ENCODE results near the gene FAM53A. TPM values are rescaled to one million over a fixed set of nuclear protein-coding genes. Genes with fewer than 3 reads are reported as not detected.

Gene FAM53A
- polyA plus RNA-seq, 1 experiment, result 1.1 TPM

GRCh38 chr4:1728061-1728980, 44.2 kb upstream of the FAM53A start:
- Histone ChIP-seq H3K4me3 (ENCODE audit: low read depth, low read length) (no peak overlapping the region), H3K27ac (ENCODE audit: low read depth, low read length) (peak overlapping the region; percentile 21), H3K27me3 (ENCODE audit: control insufficient read depth, insufficient read depth, low read length) (no peaks in the 10 kb centered on the region), H3K9me3 (ENCODE audit: control insufficient read depth, insufficient read depth, low read length) (no peaks in the 10 kb centered on the region; the same call in 1 of the 2 replicates)
- ChIA-PET POLR2A (interaction anchor here (0.9 to 1.7 kb wide), 2 partner anchors 14 to 35 kb away, joined by 3 to 4 read pairs; no protein-coding TSS in a partner anchor), CTCF (interaction anchor here (1.7 to 8.0 kb wide), 3 partner anchors 19 to 172 kb away, joined by 4 to 94 read pairs (median 10); no protein-coding TSS in a partner anchor)
- no peak for DNase-seq (ENCODE audit: low read depth, low spot score)
- no peak for TF ChIP-seq CTCF (IDR thresholded peaks at IDR 0.05; ENCODE audit: low read depth, low read length)

GRCh38 chr4:1727117-1728031, 43.3 kb upstream of the FAM53A start:
- peak overlapping the region; percentile 39 for H3K27ac ChIP-seq (ENCODE audit: low read depth, low read length)
- DNase-seq (ENCODE audit: low read depth, low spot score), result no peak
- no peak for TF ChIP-seq CTCF (IDR thresholded peaks at IDR 0.05; ENCODE audit: low read depth, low read length)
- ChIA-PET CTCF (interaction anchor here (0.7 to 8.0 kb wide), 12 partner anchors 9 to 372 kb away, joined by 3 to 94 read pairs (median 4); no protein-coding TSS in a partner anchor), POLR2A (interaction anchor here (0.7 to 1.7 kb wide), 3 partner anchors 15 to 91 kb away, joined by 4 to 5 read pairs (median 4); partner anchors contain the start of gene SLBP)
- no peaks in the 10 kb centered on the region; the same call in 1 of the 2 replicates for H3K9me3 ChIP-seq (ENCODE audit: control insufficient read depth, insufficient read depth, low read length)
- H3K27me3 ChIP-seq (ENCODE audit: control insufficient read depth, insufficient read depth, low read length), result no peaks in the 10 kb centered on the region
- no peak overlapping the region for H3K4me3 ChIP-seq (ENCODE audit: low read depth, low read length)

- POLR2A ChIA-PET, result interaction anchor here (0.7 kb wide), 1 partner anchor 92 kb away, joined by 5 read pairs; no protein-coding TSS in a partner anchor
- no peaks in the 10 kb centered on the region for H3K27me3 ChIP-seq (ENCODE audit: control insufficient read depth, insufficient read depth, low read length)
- TF ChIP-seq CTCF (IDR thresholded peaks at IDR 0.05; ENCODE audit: low read depth, low read length), result peak; percentile 98
- H3K9me3 ChIP-seq (ENCODE audit: control insufficient read depth, insufficient read depth, low read length), result no peaks in the 10 kb centered on the region; the same call in 1 of the 2 replicates
- CTCF ChIA-PET, result interaction anchor here (0.6 to 8.0 kb wide), 24 partner anchors 8 to 371 kb away, joined by 3 to 94 read pairs (median 4); no protein-coding TSS in a partner anchor
- H3K4me3 ChIP-seq (ENCODE audit: low read depth, low read length), result no peak overlapping the region
- peak; percentile 43 for DNase-seq (ENCODE audit: low read depth, low spot score)
- H3K27ac ChIP-seq (ENCODE audit: low read depth, low read length), result peak overlapping the region; percentile 11
Observed at GRCh38 chr4:1726146-1726934, 42.2 kb upstream of the FAM53A start.

- TF ChIP-seq CTCF (IDR thresholded peaks at IDR 0.05; ENCODE audit: low read depth, low read length), result no peak
- H3K9me3 ChIP-seq (ENCODE audit: control insufficient read depth, insufficient read depth, low read length), result no peaks in the 10 kb centered on the region; the same call in 1 of the 2 replicates
- DNase-seq (ENCODE audit: low read depth, low spot score), result no peak
- ChIA-PET POLR2A (no interaction called here), CTCF (interaction anchor here (1.2 to 8.0 kb wide), 6 partner anchors 11 to 370 kb away, joined by 3 to 94 read pairs (median 4); no protein-coding TSS in a partner anchor)
- H3K27ac ChIP-seq (ENCODE audit: low read depth, low read length), result no peak overlapping the region
- H3K4me3 ChIP-seq (ENCODE audit: low read depth, low read length), result no peak overlapping the region
- H3K27me3 ChIP-seq (ENCODE audit: control insufficient read depth, insufficient read depth, low read length), result no peaks in the 10 kb centered on the region
Observed at GRCh38 chr4:1725521-1725920, 41.4 kb upstream of the FAM53A start.
